ENCODE results near the gene SMIM35. TPM values are rescaled to one million over a fixed set of nuclear protein-coding genes. Genes with fewer than 3 reads are reported as not detected.

SMIM35 gene
- total RNA-seq, 1 donor from 2014 or later, result 0.14 TPM

GRCh38 chr11:118028626-118029025, 58.1 kb downstream of the SMIM35 start:
- Mint-ChIP-seq H3K4me3 (no peak overlapping the region), H3K4me1 (peaks cover 25% of the 10 kb centered on the region), H3K36me3 (ENCODE audit: low read depth) (peaks cover 1% of the 10 kb centered on the region), H3K9me3 (peaks cover 14% of the 10 kb centered on the region), H3K27ac (peak overlapping the region; percentile 4), H3K27me3 (no peaks in the 10 kb centered on the region)
- DNase-seq, result no peak
- intact Hi-C loops (cut with micrococcal nuclease), result no loop called here

GRCh38 chr11:118027694-118028093, 59.1 kb downstream of the SMIM35 start:
- H3K9me3 Mint-ChIP-seq, result peaks cover 14% of the 10 kb centered on the region
- intact Hi-C loops (cut with micrococcal nuclease), result no loop called here
- H3K27me3 Mint-ChIP-seq, result no peaks in the 10 kb centered on the region

GRCh38 chr11:118021146-118021545, 65.6 kb downstream of the SMIM35 start:
- Mint-ChIP-seq H3K27me3 (no peaks in the 10 kb centered on the region), H3K9me3 (peaks cover 32% of the 10 kb centered on the region), H3K4me3 (no peak overlapping the region), H3K36me3 (ENCODE audit: low read depth) (peaks cover 35% of the 10 kb centered on the region), H3K4me1 (peaks cover 6% of the 10 kb centered on the region), H3K27ac (no peak overlapping the region)
- intact Hi-C loops (cut with micrococcal nuclease), result no loop called here
- DNase-seq, result no peak

More at GRCh38 chr11:118027694-118028093, 59.1 kb downstream of the SMIM35 start:
- Mint-ChIP-seq H3K36me3 (ENCODE audit: low read depth) (peaks cover 1% of the 10 kb centered on the region), H3K4me3 (no peak overlapping the region), H3K27ac (no peak overlapping the region), H3K4me1 (peaks cover 20% of the 10 kb centered on the region)
- DNase-seq, result no peak

- intact Hi-C loops (cut with micrococcal nuclease), result no loop called here
- Mint-ChIP-seq H3K27me3 (no peaks in the 10 kb centered on the region), H3K4me1 (peaks cover 28% of the 10 kb centered on the region), H3K4me3 (no peak overlapping the region), H3K9me3 (peaks cover 39% of the 10 kb centered on the region), H3K27ac (no peak overlapping the region), H3K36me3 (ENCODE audit: low read depth) (peaks cover 42% of the 10 kb centered on the region)
- DNase-seq, result no peak
Measured at GRCh38 chr11:118018401-118018800, 68.4 kb downstream of the SMIM35 start.

GRCh38 chr11:118017631-118018315, 69.0 kb downstream of the SMIM35 start:
- Mint-ChIP-seq H3K9me3 (peaks cover 39% of the 10 kb centered on the region), H3K4me1 (peaks cover 30% of the 10 kb centered on the region), H3K27me3 (no peaks in the 10 kb centered on the region), H3K36me3 (ENCODE audit: low read depth) (peaks cover 44% of the 10 kb centered on the region), H3K4me3 (no peak overlapping the region), H3K27ac (peak overlapping the region; percentile 20)
- DNase-seq, result no peak
- intact Hi-C loops (cut with micrococcal nuclease), result no loop called here

- no peaks in the 10 kb centered on the region for H3K27me3 Mint-ChIP-seq
- H3K36me3 Mint-ChIP-seq (ENCODE audit: low read depth), result peaks cover 42% of the 10 kb centered on the region
- H3K4me1 Mint-ChIP-seq, result peaks cover 35% of the 10 kb centered on the region
- H3K4me3 Mint-ChIP-seq, result no peak overlapping the region
- intact Hi-C loops (cut with micrococcal nuclease), result no loop called here
- H3K27ac Mint-ChIP-seq, result no peak overlapping the region
- no peak for DNase-seq
- peaks cover 39% of the 10 kb centered on the region for H3K9me3 Mint-ChIP-seq
Measured at GRCh38 chr11:118017111-118017510, 69.7 kb downstream of the SMIM35 start.

GRCh38 chr11:118016104-118016503, 70.7 kb downstream of the SMIM35 start:
- intact Hi-C loops (cut with micrococcal nuclease), result no loop called here
- H3K27ac Mint-ChIP-seq, result no peak overlapping the region
- H3K36me3 Mint-ChIP-seq (ENCODE audit: low read depth), result peaks cover 40% of the 10 kb centered on the region
- H3K4me1 Mint-ChIP-seq, result peaks cover 39% of the 10 kb centered on the region
- no peak for DNase-seq
- H3K4me3 Mint-ChIP-seq, result no peak overlapping the region
- no peaks in the 10 kb centered on the region for H3K27me3 Mint-ChIP-seq
- peaks cover 35% of the 10 kb centered on the region for H3K9me3 Mint-ChIP-seq

- intact Hi-C loops (cut with micrococcal nuclease), result loop anchor here (1.0 kb wide), 1 partner anchor 13 kb away; no protein-coding TSS in a partner anchor
- Mint-ChIP-seq H3K27ac (peak overlapping the region; percentile 9), H3K4me3 (peak overlapping the region; percentile 57), H3K27me3 (no peaks in the 10 kb centered on the region), H3K36me3 (ENCODE audit: low read depth) (peaks cover 37% of the 10 kb centered on the region), H3K9me3 (peaks cover 31% of the 10 kb centered on the region), H3K4me1 (peaks cover 43% of the 10 kb centered on the region)
- peak; percentile 59 for DNase-seq
Measured at GRCh38 chr11:118015385-118015841, 71.3 kb downstream of the SMIM35 start.

- H3K27me3 Mint-ChIP-seq, result no peaks in the 10 kb centered on the region
- H3K27ac Mint-ChIP-seq, result peak overlapping the region; percentile 55
- H3K9me3 Mint-ChIP-seq, result peaks cover 21% of the 10 kb centered on the region
- H3K36me3 Mint-ChIP-seq (ENCODE audit: low read depth), result peaks cover 32% of the 10 kb centered on the region
- intact Hi-C loops (cut with micrococcal nuclease), result no loop called here
- no peak for DNase-seq
- peaks cover 56% of the 10 kb centered on the region for H3K4me1 Mint-ChIP-seq
- H3K4me3 Mint-ChIP-seq, result no peak overlapping the region
Measured at GRCh38 chr11:118014022-118014421, 72.7 kb downstream of the SMIM35 start.

GRCh38 chr11:118012083-118012669, 74.6 kb downstream of the SMIM35 start:
- Mint-ChIP-seq H3K36me3 (ENCODE audit: low read depth) (peaks cover 20% of the 10 kb centered on the region), H3K27me3 (no peaks in the 10 kb centered on the region), H3K27ac (peak overlapping the region; percentile 70), H3K4me3 (no peak overlapping the region), H3K4me1 (peaks cover 74% of the 10 kb centered on the region), H3K9me3 (peaks cover 10% of the 10 kb centered on the region)
- intact Hi-C loops (cut with micrococcal nuclease), result no loop called here
- DNase-seq, result peak; percentile 64

GRCh38 chr11:118010738-118011461, 75.9 kb downstream of the SMIM35 start:
- peak; percentile 56 for DNase-seq
- peaks cover 13% of the 10 kb centered on the region for H3K36me3 Mint-ChIP-seq (ENCODE audit: low read depth)
- peak overlapping the region; percentile 62 for H3K27ac Mint-ChIP-seq
- H3K27me3 Mint-ChIP-seq, result no peaks in the 10 kb centered on the region
- no peak overlapping the region for H3K4me3 Mint-ChIP-seq
- H3K4me1 Mint-ChIP-seq, result peaks cover 79% of the 10 kb centered on the region
- intact Hi-C loops (cut with micrococcal nuclease), result no loop called here
- H3K9me3 Mint-ChIP-seq, result peaks cover 10% of the 10 kb centered on the region

GRCh38 chr11:118009864-118010737, 76.7 kb downstream of the SMIM35 start:
- H3K27me3 Mint-ChIP-seq, result no peaks in the 10 kb centered on the region
- H3K27ac Mint-ChIP-seq, result peak overlapping the region; percentile 62
- intact Hi-C loops (cut with micrococcal nuclease), result no loop called here
- peaks cover 79% of the 10 kb centered on the region for H3K4me1 Mint-ChIP-seq
- H3K9me3 Mint-ChIP-seq, result peaks cover 4% of the 10 kb centered on the region
- H3K4me3 Mint-ChIP-seq, result no peak overlapping the region
- H3K36me3 Mint-ChIP-seq (ENCODE audit: low read depth), result peaks cover 16% of the 10 kb centered on the region
- peak; percentile 53 for DNase-seq

- Mint-ChIP-seq H3K4me1 (peaks cover 82% of the 10 kb centered on the region), H3K4me3 (peak overlapping the region; percentile 71), H3K27ac (peak overlapping the region; percentile 94), H3K36me3 (ENCODE audit: low read depth) (peaks cover 21% of the 10 kb centered on the region), H3K9me3 (peaks cover 10% of the 10 kb centered on the region), H3K27me3 (no peaks in the 10 kb centered on the region)
- intact Hi-C loops (cut with micrococcal nuclease), result no loop called here
- DNase-seq, result no peak
Measured at GRCh38 chr11:118008271-118008911, 78.4 kb downstream of the SMIM35 start.

All from activated CD4-positive, alpha-beta T cell treated with anti-CD3 and anti-CD28 coated beads, Interleukin-2, amount 10 ng/mL, durations not matched to agents 24 days and 14 days (primary cell).